Measurements from ENCODE around the gene ATP6V0A4. TPM values are rescaled to one million over a fixed set of nuclear protein-coding genes. Genes with fewer than 3 reads are reported as not detected.

ATP6V0A4 gene
- total RNA-seq, 2 donors from 2014 or later: not detected

DNA sequence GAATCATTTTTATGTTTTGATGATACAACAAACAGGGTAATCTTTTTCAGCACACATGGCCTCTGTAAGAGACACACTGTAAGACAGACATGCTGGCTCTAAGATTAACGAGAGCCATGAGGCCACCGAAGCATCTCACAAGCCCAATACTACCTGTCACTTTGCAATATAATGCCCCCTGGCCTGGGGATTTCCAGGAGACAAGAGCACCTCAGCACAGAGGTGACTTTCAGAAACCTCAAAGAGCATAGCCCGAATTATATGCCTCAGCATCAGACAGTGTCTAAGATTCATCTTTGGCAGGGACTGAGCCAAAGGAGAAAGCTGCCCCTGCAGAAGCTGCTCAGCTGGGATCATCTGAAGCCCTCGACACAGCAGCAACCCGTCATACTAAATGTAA is 44.4 kb downstream of the ATP6V0A4 start:
- no peak for ATAC-seq
- Mint-ChIP-seq H3K27ac (peak overlapping the region; percentile 98), H3K27me3 (no peaks in the 10 kb centered on the region), H3K4me3 (no peak overlapping the region), H3K4me1 (peaks cover 37% of the 10 kb centered on the region), H3K36me3 (ENCODE audit: low read depth) (no peaks in the 10 kb centered on the region)
- peak in 1 of 3 donors; percentile 12 for DNase-seq
- no peaks in the 10 kb centered on the region for H3K9me3 ChIP-seq (ENCODE audit: control insufficient read depth, low read length, poor library complexity, severe bottlenecking)

DNA sequence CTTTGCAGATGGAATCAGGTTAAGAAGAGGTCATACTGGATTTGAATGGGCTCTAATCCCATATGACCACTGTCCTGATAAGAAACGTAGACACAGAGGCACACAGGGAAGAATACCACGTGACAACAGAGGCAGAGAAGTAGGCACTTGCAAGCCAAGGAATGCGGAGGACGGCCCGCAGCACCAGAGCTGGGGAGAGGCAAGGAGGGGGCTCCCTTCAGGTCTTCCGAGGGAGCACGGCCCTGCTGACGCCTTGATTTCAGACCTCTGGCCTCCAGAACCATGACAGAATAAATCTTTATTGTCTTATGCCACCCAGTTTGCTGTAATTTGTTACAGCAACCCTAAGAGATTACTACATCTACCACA is 44.9 kb downstream of the ATP6V0A4 start:
- Mint-ChIP-seq H3K27ac (peak overlapping the region; percentile 98), H3K4me3 (peak overlapping the region; percentile 68), H3K4me1 (peaks cover 37% of the 10 kb centered on the region), H3K27me3 (no peaks in the 10 kb centered on the region), H3K36me3 (ENCODE audit: low read depth) (no peaks in the 10 kb centered on the region)
- DNase-seq: no peak
- ATAC-seq: no peak
- H3K9me3 ChIP-seq (ENCODE audit: control insufficient read depth, low read length, poor library complexity, severe bottlenecking): no peaks in the 10 kb centered on the region

- no peaks in the 10 kb centered on the region for H3K27me3 Mint-ChIP-seq
- H3K27ac Mint-ChIP-seq: peak overlapping the region; percentile 98
- DNase-seq: peak; percentile 69 to 88 (median 85)
- peak; percentile 91 for ATAC-seq
- no peaks in the 10 kb centered on the region for H3K9me3 ChIP-seq (ENCODE audit: control insufficient read depth, low read length, poor library complexity, severe bottlenecking)
- no peaks in the 10 kb centered on the region for H3K36me3 Mint-ChIP-seq (ENCODE audit: low read depth)
- H3K4me1 Mint-ChIP-seq: peaks cover 39% of the 10 kb centered on the region
- peak overlapping the region; percentile 68 for H3K4me3 Mint-ChIP-seq
Measured at GRCh38 chr7:138752518-138753149, 45.4 kb downstream of the ATP6V0A4 start.

DNA sequence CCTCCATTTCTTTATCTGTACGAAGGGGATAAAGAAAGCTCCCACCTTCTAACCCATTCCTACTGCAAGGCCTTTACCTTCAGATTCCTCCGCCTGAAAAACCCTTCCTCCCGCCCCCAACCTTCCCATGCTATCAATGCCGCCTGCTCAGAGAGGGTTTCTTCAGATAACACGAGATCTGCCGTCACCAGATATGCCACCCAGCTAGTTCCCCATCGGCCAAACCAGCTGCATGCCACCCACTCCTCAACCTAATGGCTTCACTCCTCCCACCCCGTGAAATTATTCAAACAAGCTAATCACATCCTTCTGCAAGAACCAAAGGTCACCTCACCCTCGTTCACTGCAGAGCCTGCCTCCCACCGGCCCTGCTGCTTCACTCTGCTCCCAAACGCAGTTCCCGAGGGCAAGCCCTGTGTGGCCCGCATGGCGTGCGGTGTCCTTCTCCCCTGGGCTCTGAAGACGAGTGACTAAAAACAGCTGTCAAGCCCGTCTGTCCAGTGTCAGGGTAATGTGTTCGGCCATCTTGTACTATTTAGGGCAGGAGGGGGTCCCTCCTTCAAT is 47.0 kb downstream of the ATP6V0A4 start:
- H3K36me3 Mint-ChIP-seq (ENCODE audit: low read depth): no peaks in the 10 kb centered on the region
- H3K4me3 Mint-ChIP-seq: no peak overlapping the region
- DNase-seq: no peak
- H3K27me3 Mint-ChIP-seq: no peaks in the 10 kb centered on the region
- no peak for ATAC-seq
- H3K4me1 Mint-ChIP-seq: peaks cover 36% of the 10 kb centered on the region
- peak overlapping the region; percentile 98 for H3K27ac Mint-ChIP-seq
- no peaks in the 10 kb centered on the region for H3K9me3 ChIP-seq (ENCODE audit: control insufficient read depth, low read length, poor library complexity, severe bottlenecking)

- ATAC-seq: no peak
- no peaks in the 10 kb centered on the region for H3K9me3 ChIP-seq (ENCODE audit: control insufficient read depth, low read length, poor library complexity, severe bottlenecking)
- DNase-seq: no peak
- Mint-ChIP-seq H3K4me3 (no peak overlapping the region), H3K27ac (peak overlapping the region; percentile 98), H3K4me1 (peaks cover 36% of the 10 kb centered on the region), H3K27me3 (no peaks in the 10 kb centered on the region), H3K36me3 (ENCODE audit: low read depth) (no peaks in the 10 kb centered on the region)
Measured at GRCh38 chr7:138750473-138750872, 47.5 kb downstream of the ATP6V0A4 start.

DNA sequence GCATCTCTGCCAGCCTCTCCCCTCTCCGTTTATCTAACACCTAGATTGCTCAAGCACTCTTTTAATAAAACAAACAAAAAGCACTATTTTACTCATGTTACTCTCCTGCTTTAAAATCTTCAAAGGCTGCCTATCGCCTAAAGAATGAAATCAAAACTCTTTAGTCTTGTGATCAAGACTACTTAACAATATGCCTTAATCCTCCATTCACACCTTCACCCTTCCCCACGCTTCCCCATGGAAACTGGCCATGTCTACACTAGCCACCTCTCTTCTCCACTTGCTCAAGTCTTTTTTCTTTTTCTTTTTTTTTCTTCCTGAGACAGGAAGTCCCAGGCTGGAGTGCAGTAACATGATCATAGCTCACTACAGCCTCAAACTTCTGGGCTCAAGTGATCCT is 48.0 kb downstream of the ATP6V0A4 start:
- ATAC-seq: no peak
- Mint-ChIP-seq H3K4me1 (peaks cover 39% of the 10 kb centered on the region), H3K4me3 (no peak overlapping the region), H3K27me3 (no peaks in the 10 kb centered on the region), H3K27ac (peak overlapping the region; percentile 98), H3K36me3 (ENCODE audit: low read depth) (no peaks in the 10 kb centered on the region)
- DNase-seq: no peak
- no peaks in the 10 kb centered on the region for H3K9me3 ChIP-seq (ENCODE audit: control insufficient read depth, low read length, poor library complexity, severe bottlenecking)

DNA sequence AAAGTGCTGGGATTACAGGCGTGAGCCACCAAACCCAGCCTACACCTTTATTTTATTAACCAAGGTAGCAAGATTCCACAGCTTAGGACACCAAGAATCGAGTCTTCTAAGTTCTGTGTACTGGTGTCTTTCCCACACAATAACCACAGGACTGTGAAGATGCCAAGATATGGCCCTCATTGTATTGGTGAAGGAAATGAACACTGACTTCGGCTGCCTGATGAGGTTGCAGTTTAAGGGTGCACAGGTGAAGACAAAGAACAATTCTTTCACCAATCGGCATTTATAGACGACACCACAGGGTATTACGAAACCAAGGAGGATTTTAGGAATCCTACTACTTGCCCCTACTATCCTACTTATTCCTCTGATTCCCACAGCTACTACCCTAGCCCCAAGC is 49.3 kb downstream of the ATP6V0A4 start:
- DNase-seq: no peak
- Mint-ChIP-seq H3K4me1 (peaks cover 40% of the 10 kb centered on the region), H3K27ac (peak overlapping the region; percentile 60), H3K4me3 (no peak overlapping the region), H3K27me3 (no peaks in the 10 kb centered on the region), H3K36me3 (ENCODE audit: low read depth) (no peaks in the 10 kb centered on the region)
- no peaks in the 10 kb centered on the region for H3K9me3 ChIP-seq (ENCODE audit: control insufficient read depth, low read length, poor library complexity, severe bottlenecking)
- no peak for ATAC-seq

GRCh38 chr7:138746073-138746472 is 51.9 kb downstream of the ATP6V0A4 start:
- Mint-ChIP-seq H3K4me1 (peaks cover 30% of the 10 kb centered on the region), H3K36me3 (ENCODE audit: low read depth) (no peaks in the 10 kb centered on the region), H3K27ac (no peak overlapping the region), H3K4me3 (no peak overlapping the region), H3K27me3 (no peaks in the 10 kb centered on the region)
- no peaks in the 10 kb centered on the region for H3K9me3 ChIP-seq (ENCODE audit: control insufficient read depth, low read length, poor library complexity, severe bottlenecking)
- ATAC-seq (no peak), DNase-seq (no peak)

DNA sequence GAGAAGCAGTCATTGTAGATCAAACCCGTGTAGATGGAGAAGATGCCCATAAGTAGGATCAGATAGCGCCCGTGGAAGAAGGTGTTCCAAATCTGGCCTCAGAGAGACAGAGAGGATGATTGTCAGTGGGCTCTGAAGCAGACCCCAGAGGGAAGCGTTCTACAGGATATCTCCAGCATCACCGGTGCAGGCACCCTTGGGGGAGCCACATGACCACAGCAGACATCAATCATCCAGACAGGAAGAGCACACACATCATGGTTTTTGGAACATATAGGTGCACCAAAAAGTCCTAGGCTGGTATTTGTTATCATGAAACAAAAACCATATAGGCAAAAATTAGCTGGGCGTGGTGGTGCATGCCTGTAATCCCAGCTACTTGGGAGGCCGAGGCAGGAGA is 52.8 kb downstream of the ATP6V0A4 start:
- no peaks in the 10 kb centered on the region for H3K9me3 ChIP-seq (ENCODE audit: control insufficient read depth, low read length, poor library complexity, severe bottlenecking)
- Mint-ChIP-seq H3K27me3 (no peaks in the 10 kb centered on the region), H3K27ac (no peak overlapping the region), H3K36me3 (ENCODE audit: low read depth) (no peaks in the 10 kb centered on the region), H3K4me1 (peaks cover 22% of the 10 kb centered on the region), H3K4me3 (no peak overlapping the region)
- DNase-seq (no peak), ATAC-seq (no peak)

GRCh38 chr7:138741453-138741735 is 56.6 kb downstream of the ATP6V0A4 start:
- Mint-ChIP-seq H3K27ac (peak overlapping the region; percentile 19), H3K4me3 (no peak overlapping the region), H3K27me3 (peaks cover 13% of the 10 kb centered on the region), H3K36me3 (ENCODE audit: low read depth) (no peaks in the 10 kb centered on the region), H3K4me1 (peaks cover 13% of the 10 kb centered on the region)
- ATAC-seq (no peak), DNase-seq (no peak)
- H3K9me3 ChIP-seq (ENCODE audit: control insufficient read depth, low read length, poor library complexity, severe bottlenecking): no peaks in the 10 kb centered on the region

- ATAC-seq: no peak
- no peak for DNase-seq
- H3K4me1 Mint-ChIP-seq: peaks cover 6% of the 10 kb centered on the region
- H3K9me3 ChIP-seq (ENCODE audit: control insufficient read depth, low read length, poor library complexity, severe bottlenecking): no peaks in the 10 kb centered on the region
- H3K4me3 Mint-ChIP-seq: no peak overlapping the region
- H3K27ac Mint-ChIP-seq: peak overlapping the region; percentile 62
- H3K27me3 Mint-ChIP-seq: peaks cover 13% of the 10 kb centered on the region
- H3K36me3 Mint-ChIP-seq (ENCODE audit: low read depth): no peaks in the 10 kb centered on the region
Measured at GRCh38 chr7:138739859-138740258, 58.1 kb downstream of the ATP6V0A4 start.

GRCh38 chr7:138738551-138739335 is 59.3 kb downstream of the ATP6V0A4 start:
- ATAC-seq (peak; percentile 90), DNase-seq (peak; percentile 56 to 74 (median 65))
- H3K36me3 Mint-ChIP-seq (ENCODE audit: low read depth): no peaks in the 10 kb centered on the region
- no peaks in the 10 kb centered on the region for H3K9me3 ChIP-seq (ENCODE audit: control insufficient read depth, low read length, poor library complexity, severe bottlenecking)
- H3K4me1 Mint-ChIP-seq: peaks cover 4% of the 10 kb centered on the region
- no peak overlapping the region for H3K4me3 Mint-ChIP-seq
- peak overlapping the region; percentile 62 for H3K27ac Mint-ChIP-seq
- H3K27me3 Mint-ChIP-seq: peaks cover 17% of the 10 kb centered on the region

DNA sequence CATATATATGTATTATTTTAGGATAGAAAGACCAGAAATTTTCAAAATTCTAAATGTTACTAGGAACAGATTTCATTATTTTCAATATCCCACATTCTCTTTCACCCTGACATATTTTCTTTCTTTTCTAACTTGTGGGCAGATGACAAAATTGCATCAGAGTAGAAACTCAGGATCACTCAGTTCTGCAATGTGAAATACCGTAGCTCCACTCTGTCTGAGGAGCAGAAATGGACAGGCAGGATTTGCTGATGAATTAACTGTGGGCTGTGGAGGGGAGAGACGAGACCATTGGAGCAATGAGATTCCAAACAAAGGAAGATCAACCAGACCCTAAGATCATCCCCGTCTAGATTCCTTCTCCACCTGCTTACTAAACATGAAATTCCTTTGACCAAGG is 59.9 kb downstream of the ATP6V0A4 start:
- Mint-ChIP-seq H3K27me3 (peaks cover 17% of the 10 kb centered on the region), H3K4me3 (no peak overlapping the region), H3K36me3 (ENCODE audit: low read depth) (no peaks in the 10 kb centered on the region), H3K4me1 (peaks cover 4% of the 10 kb centered on the region), H3K27ac (no peak overlapping the region)
- ATAC-seq (no peak), DNase-seq (no peak)
- no peaks in the 10 kb centered on the region for H3K9me3 ChIP-seq (ENCODE audit: control insufficient read depth, low read length, poor library complexity, severe bottlenecking)

GRCh38 chr7:138735399-138735798 is 62.6 kb downstream of the ATP6V0A4 start:
- ATAC-seq (no peak), DNase-seq (no peak)
- Mint-ChIP-seq H3K36me3 (ENCODE audit: low read depth) (no peaks in the 10 kb centered on the region), H3K4me3 (no peak overlapping the region), H3K4me1 (peaks cover 4% of the 10 kb centered on the region), H3K27me3 (peaks cover 24% of the 10 kb centered on the region), H3K27ac (no peak overlapping the region)
- no peaks in the 10 kb centered on the region for H3K9me3 ChIP-seq (ENCODE audit: control insufficient read depth, low read length, poor library complexity, severe bottlenecking)

All from T-helper 17 cell (primary cell).